Stimulated activated CD4-positive, alpha-beta T cell treated with anti-CD3 and anti-CD28 coated beads, TNF-alpha, amount 100 ng/mL, for 1 hour (primary cell): Measurements from ENCODE around the gene CAMSAP1.
"Not testable (repeated sequence)": the region's sequence is repeated elsewhere in the genome, so short reads cannot be mapped to it uniquely, and the experiment has no call there.

Experiments used
- DNase-seq, 3 donors: peaks; one replicate each; pipeline ENCODE4 v3.0.0-alpha.2; 2020; ENCODE audit warnings: low read depth in 3 of 3, low spot score in 1 of 3

The CAMSAP1 gene

GRCh38 chr9:135921749-135922310 lies 14.5 kb upstream of the CAMSAP1 start:
- DNase-seq = no peak

GRCh38 chr9:135920973-135921585 lies 13.7 kb upstream of the CAMSAP1 start:
- no peak for DNase-seq

- no peak for DNase-seq
These were observed 13.0 kb upstream of the CAMSAP1 start for GRCh38 chr9:135920256-135920930.

DNA sequence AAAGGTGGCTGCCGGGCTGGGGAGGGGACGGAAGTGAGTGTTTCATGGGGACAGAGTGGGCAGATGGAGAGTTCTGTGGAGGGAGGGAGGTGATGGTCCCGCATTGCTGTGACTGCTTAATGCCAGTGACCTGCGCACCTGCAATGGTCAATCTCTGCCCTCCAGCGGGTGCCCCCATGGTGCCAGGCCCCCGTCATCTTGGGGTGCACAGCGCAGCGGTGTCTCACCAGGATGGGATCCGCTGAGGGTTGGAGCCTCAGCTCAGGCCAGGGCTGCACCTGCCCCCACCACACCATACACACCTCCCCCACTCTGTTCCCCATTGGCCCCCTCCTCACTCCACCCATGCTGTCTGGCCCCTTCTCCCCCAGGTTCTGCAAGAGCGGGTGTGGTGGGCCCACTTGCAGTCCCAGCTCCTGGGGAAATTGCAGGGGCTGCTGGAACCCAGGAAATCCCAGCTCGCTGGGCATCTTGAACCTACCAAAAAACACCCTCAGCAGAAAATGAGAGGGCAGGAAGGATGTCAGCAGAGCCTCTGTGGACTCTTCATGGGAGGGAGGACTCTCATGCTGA lies 12.1 kb upstream of the CAMSAP1 start:
- no peak for DNase-seq

- DNase-seq = not testable (repeated sequence)
These were observed 8.9 kb upstream of the CAMSAP1 start for GRCh38 chr9:135916227-135916626.

- no peak for DNase-seq
These were observed 7.6 kb upstream of the CAMSAP1 start for GRCh38 chr9:135914921-135915320.

DNA sequence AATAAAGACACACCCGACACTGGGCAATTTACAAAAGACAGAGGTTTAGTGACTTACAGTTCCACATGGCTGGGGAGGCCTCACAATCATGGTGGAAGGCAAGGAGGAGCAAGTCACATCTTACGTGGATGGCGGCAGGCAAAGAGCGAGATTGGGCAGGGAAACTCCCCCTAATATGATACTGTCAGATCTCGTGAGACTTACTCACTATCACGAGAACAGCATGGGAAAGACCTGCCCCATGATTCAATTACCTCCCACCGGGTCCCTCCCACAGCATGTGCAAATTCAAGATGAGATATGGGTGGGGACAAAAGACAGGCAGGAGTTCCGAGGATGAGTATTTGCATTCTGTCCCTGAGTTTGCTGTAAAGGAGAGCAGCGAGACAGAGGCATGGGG lies 3.9 kb upstream of the CAMSAP1 start:
- DNase-seq = not testable (repeated sequence)

DNA sequence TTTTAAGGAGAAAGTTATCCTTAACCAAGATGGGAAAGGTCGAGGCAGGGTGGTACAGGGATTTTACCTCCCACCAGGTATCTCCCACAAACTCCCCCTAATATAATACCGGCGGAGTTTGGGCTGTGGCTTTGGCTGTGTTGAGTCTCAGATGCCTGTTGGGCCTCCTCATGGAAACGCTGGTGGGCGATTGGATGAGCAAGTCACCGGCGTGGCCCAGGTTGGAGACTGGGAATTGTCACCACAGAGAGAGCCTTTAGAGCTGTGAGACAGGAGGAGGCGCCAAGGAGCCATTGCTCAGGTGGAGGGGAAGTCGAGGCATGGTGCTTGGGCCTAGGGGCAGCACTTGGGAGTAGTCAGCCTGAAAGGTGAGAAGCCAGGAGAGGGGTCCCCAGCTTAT lies 3.4 kb upstream of the CAMSAP1 start:
- DNase-seq = no peak

DNA sequence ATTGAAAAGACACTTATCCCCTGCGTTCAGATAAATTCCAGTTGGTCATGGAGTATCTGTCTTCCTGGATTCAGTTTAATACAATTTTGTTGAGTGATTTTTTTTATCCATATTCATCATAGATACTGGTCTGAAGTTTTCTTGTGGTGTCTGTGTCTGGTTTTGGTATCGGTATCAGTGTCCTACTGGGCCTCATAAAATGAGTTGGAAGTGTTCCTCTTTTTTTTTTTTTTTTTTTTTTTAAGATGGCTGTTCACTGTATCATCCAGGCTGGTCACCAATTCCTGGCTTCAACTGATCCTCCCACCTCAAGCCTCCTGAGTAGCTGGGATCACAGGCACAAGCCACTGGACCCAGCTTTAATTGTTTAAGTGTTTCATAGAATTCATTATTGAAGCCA lies 2.9 kb upstream of the CAMSAP1 start:
- no peak for DNase-seq

- no peak for DNase-seq
These were observed 2.0 kb upstream of the CAMSAP1 start for GRCh38 chr9:135909371-135909770.

- no peak for DNase-seq
These were observed 1.4 kb upstream of the CAMSAP1 start for GRCh38 chr9:135908754-135909204.

GRCh38 chr9:135908093-135908753 lies 877 bp upstream of the CAMSAP1 start:
- no peak for DNase-seq

DNA sequence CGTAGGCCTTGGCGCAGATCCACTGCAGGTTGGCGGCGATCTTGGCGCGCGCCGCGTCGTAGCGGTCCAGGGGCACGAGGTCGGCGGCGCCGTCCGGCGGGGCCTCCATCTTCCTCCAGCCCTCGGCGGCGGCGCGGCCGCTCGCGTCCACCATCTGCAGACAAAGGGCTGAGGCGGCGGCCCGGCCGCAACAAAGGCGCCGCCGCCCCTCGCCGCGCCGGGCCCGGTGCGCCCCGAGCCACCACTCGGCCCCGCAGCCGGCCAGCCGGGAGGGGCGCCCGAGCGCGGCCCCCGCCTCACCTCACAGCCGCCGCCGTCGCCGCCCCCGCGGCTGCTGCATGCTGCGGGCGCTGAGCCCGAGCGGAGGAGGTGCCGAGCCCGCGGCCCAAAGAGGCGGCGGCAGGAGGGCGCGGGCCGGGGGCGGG lies 328 bp downstream of the CAMSAP1 start:
- no peak for DNase-seq

DNA sequence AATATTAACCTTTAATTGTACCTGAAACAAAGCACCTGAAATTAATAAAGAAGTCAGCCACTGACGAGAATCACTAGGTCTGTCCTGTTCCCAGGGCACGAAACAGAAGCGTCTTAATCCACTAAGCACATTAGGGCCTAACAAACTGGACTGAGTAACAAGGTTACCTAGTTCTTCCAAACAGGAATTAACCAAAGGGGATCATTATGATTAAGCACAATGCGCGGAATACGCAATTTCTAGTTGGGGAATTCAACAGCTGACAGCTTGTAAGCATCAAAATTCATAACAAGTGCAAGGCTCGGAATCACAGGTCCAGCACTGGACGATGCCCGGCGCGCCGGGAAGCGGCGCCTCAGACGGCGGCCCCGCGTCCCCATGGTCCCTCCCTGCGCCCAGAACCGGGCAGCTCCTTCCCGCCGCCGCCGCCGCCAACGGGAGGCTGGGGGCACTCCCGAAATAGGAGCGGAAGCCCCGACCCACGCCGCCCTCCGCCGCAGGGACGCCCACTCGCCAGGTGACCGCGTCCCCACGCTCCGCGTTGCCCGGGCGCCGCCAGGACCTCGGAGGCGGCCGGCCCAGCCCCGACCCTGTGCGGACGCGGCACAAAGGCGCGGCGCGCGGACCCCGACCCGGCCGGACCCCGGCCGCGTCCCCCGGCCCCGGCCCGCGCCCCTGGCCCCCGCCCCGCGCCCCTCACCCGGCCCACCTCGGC lies 898 bp downstream of the CAMSAP1 start:
- no peak for DNase-seq

DNA sequence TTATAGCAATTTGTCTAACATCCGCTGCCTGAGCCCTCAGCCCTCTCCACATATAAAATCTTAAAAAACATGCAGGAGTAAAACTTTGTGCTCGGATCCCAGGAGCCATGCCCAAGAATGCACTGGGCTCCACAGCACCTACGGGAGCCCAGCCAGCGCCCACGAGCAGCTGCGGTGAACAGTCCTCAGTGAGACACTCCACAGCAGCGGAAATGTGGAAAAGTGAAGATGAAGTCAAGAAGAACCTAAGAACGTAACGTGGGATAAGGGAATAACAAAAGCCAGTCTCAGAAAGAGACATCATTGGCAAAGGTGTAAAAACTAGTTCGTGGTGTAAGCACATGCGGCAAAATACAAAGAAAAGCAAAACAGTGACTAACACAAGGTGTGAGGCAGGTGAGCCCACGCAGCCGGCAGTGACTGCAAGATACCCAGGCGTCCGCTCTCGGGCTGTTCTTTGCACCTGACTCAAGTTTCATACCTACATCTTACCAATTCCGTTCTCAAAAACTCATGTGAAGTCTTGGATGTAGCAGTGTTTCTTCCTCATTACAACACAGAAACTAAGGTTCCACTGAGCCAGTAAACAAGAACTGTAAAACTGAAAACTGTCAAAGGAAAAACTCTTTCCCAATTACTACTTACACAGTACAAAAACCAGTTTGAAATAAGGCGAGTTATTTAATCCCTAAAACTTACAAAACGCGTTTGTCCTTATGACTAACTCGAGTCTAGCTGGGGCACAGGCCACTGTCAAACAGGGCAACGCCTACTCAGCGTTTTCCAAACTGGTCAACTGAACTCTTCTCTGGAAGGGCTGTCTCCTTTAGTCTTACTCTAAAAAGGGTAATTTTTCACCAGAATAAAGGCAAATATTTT lies 1.7 kb downstream of the CAMSAP1 start:
- DNase-seq = peak in 2 of 3 donors; percentile 25 to 52

DNA sequence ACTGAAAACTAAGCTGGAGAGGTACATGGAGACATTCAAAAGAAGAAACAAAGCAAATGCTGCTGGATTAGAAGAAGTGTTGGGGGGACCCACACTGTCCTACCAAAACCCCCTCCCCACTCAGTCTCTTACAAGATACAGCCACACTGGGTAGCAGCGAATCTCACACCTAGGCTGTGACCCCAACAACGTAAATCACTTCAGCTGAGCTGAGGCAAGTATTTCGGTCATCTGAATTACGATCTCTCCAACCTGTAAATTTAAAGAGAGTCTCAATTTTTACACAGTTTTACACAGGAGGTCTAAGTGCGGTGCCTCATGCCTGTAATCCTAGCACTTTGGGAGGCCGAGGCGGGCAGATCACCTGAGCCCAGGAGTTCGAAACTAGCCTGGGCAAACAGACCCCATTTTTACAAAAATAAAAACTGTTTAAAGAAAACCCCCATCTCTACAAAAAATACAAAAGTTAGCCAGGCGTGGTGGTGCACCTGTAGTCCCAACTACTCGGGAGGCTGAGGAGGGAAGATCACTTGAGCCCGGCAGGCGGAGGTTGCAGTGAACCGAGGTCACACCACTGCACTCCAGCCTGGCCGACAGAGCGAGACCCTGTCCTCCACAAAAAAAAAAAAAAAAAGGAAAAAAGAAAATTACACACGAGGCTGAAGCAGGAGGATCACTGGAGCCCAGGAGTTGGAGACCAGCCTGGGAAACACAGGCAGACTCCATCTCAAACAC lies 3.4 kb downstream of the CAMSAP1 start:
- no peak for DNase-seq

GRCh38 chr9:135903358-135903656 lies 4.0 kb downstream of the CAMSAP1 start:
- DNase-seq = no peak

DNA sequence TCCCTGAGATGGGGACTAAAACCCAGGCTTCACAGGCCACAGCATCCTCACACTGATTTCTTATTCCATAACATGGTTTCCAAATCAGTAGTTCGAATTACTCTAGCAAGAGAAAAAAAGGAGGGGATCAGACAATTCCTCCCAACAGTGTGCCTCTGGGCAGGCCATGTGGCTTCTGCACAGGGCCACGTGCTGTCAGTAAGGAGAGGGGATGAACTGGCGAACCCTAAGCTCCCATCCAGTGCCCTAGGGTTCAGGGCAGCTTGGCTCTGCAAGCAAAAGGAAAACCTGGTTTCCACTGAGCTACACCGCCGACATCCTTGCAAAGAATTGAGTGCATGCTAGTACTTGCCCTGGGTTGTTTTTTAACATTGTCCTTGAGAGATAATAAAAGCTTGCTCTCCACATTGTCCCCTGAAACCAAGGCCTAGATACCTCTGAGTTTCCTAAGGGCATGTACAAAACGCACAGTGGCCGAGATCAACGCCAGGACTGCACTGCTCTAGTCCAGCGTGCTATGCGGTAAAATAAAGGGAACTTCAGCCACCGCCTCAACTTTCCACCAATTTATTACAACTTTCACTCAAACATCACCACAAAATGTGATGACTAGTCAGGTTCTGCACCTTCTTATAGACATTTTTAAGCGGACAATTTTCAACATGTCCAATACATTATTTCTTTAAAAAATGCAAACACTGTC lies 4.5 kb downstream of the CAMSAP1 start:
- no peak for DNase-seq

GRCh38 chr9:135901826-135902225 lies 5.5 kb downstream of the CAMSAP1 start:
- no peak for DNase-seq
